HEK293 (cell line): ENCODE measurements around the gene TUBG2.
A peak's percentile ranks its signal among the peaks of the same experiment; 100 is the strongest.

Experiments used
- CTCF ChIA-PET: fragments of 350-600 bp; formaldehyde crosslinking; extraction: SDS; loops from one replicate; lab custom pipeline; 2021; ENCODE audit warnings: antibody characterized with exemption; lab: Yijun Ruan, JAX
- POLR2A ChIA-PET: fragments of 300-600 bp; formaldehyde crosslinking; extraction: SDS; loops from one replicate; lab custom pipeline; 2020; ENCODE audit warnings: antibody characterized with exemption, inconsistent platforms; lab: Yijun Ruan, JAX
- H3K27ac ChIP-seq: fragments of 200-500 bp; sonication (Bioruptor generic); 2 replicates; pipeline ENCODE4 v1.5.1; 2014; ENCODE audit warnings: low read depth, low read length, control low read depth, inconsistent platforms; ENCODE audit errors: extremely low read depth
- H3K36me3 ChIP-seq, 2 experiments: fragments of 200-500 bp in 1 of 2; sonication (Bioruptor generic) in 1 of 2; 1 replicate in 1 of 2; 2 replicates in 1 of 2; pipeline ENCODE4 v1.5.1; 2014 to 2017; ENCODE audit warnings: inconsistent platforms in 2 of 2, low read length in 2 of 2; ENCODE audit not compliant: control insufficient read depth in 2 of 2, insufficient read depth in 1 of 2
- H3K4me1 ChIP-seq: fragments of 200-500 bp; sonication (Bioruptor generic); 2 replicates; pipeline ENCODE4 v1.5.1; 2014; ENCODE audit warnings: mild to moderate bottlenecking, low read length, inconsistent platforms; ENCODE audit not compliant: control insufficient read depth, insufficient read depth
- H3K4me3 ChIP-seq: 2 replicates; pipeline ENCODE4 v1.5.1; 2011; ENCODE audit warnings: low read depth, mild to moderate bottlenecking, control low read depth, low read length, moderate library complexity
- H3K9me3 ChIP-seq: fragments of 200-500 bp; sonication (Bioruptor generic); 2 replicates; pipeline ENCODE4 v1.5.1; 2014; ENCODE audit warnings: low read depth, low read length, inconsistent platforms; ENCODE audit not compliant: control insufficient read depth, insufficient read depth
- EGR2 ChIP-seq: fragments of 450-650 bp; formaldehyde crosslinking; IDR thresholded peaks from 2 replicates; pipeline ENCODE4 v1.5.1; 2016; ENCODE audit warnings: low read depth, missing biosample characterization, missing genetic modification characterization
- SP2 ChIP-seq: fragments of 450-650 bp; formaldehyde crosslinking; IDR thresholded peaks from 2 replicates; pipeline ENCODE4 v1.5.1; 2016; ENCODE audit warnings: missing biosample characterization, missing genetic modification characterization
- ZNF133 ChIP-seq: fragments of 450-650 bp; formaldehyde crosslinking; IDR thresholded peaks from 2 replicates; pipeline ENCODE4 v1.5.1; 2016; ENCODE audit warnings: missing biosample characterization, missing genetic modification characterization
- ZNF341 ChIP-seq: fragments of 450-650 bp; formaldehyde crosslinking; IDR thresholded peaks from 2 replicates; pipeline ENCODE4; 2016; ENCODE audit warnings: low read depth, missing biosample characterization, missing genetic modification characterization
- ZNF423 ChIP-seq: fragments of 450-650 bp; formaldehyde crosslinking; IDR thresholded peaks from 2 replicates; pipeline ENCODE4 v1.5.1; 2016; ENCODE audit warnings: missing biosample characterization, missing genetic modification characterization
- ZNF473 ChIP-seq: fragments of 450-650 bp; formaldehyde crosslinking; IDR thresholded peaks from 2 replicates; pipeline ENCODE4 v1.5.1; 2017; ENCODE audit warnings: missing biosample characterization, missing genetic modification characterization
- ZNF610 ChIP-seq: fragments of 450-650 bp; formaldehyde crosslinking; IDR thresholded peaks from 2 replicates; pipeline ENCODE4 v1.5.1; 2016; ENCODE audit warnings: missing biosample characterization, missing genetic modification characterization, borderline replicate concordance
- ZNF76 ChIP-seq: fragments of 450-650 bp; formaldehyde crosslinking; IDR thresholded peaks from 2 replicates; pipeline ENCODE4; 2016; ENCODE audit warnings: low read depth, missing biosample characterization, missing genetic modification characterization, borderline replicate concordance
- ZNF843 ChIP-seq: fragments of 450-650 bp; formaldehyde crosslinking; IDR thresholded peaks from 2 replicates; pipeline ENCODE4 v1.5.1; 2016; ENCODE audit warnings: missing biosample characterization, missing genetic modification characterization
- TF ChIP-seq, protein P1 (sequence below): fragments of 450-650 bp; formaldehyde crosslinking; IDR thresholded peaks from 2 replicates; pipeline ENCODE4 v1.5.1; 2016; ENCODE audit warnings: missing biosample characterization, missing genetic modification characterization
- TF ChIP-seq, protein P2 (sequence below): fragments of 450-650 bp; IDR thresholded peaks from 2 replicates; pipeline ENCODE4 v1.5.1; 2018; ENCODE audit warnings: missing biosample characterization, mild to moderate bottlenecking, missing genetic modification characterization

The TUBG2 gene

GRCh38 chr17:42683407-42684034 is 24.4 kb downstream of the TUBG2 start:
- TF ChIP-seq SP2 (tag by site-specific recombination) (0 out of 2 replicates have a peak, but pooled peaks have one; percentile 1), ZNF76 (tag by site-specific recombination) (no peak)
- TF ChIP-seq, protein P1, sequence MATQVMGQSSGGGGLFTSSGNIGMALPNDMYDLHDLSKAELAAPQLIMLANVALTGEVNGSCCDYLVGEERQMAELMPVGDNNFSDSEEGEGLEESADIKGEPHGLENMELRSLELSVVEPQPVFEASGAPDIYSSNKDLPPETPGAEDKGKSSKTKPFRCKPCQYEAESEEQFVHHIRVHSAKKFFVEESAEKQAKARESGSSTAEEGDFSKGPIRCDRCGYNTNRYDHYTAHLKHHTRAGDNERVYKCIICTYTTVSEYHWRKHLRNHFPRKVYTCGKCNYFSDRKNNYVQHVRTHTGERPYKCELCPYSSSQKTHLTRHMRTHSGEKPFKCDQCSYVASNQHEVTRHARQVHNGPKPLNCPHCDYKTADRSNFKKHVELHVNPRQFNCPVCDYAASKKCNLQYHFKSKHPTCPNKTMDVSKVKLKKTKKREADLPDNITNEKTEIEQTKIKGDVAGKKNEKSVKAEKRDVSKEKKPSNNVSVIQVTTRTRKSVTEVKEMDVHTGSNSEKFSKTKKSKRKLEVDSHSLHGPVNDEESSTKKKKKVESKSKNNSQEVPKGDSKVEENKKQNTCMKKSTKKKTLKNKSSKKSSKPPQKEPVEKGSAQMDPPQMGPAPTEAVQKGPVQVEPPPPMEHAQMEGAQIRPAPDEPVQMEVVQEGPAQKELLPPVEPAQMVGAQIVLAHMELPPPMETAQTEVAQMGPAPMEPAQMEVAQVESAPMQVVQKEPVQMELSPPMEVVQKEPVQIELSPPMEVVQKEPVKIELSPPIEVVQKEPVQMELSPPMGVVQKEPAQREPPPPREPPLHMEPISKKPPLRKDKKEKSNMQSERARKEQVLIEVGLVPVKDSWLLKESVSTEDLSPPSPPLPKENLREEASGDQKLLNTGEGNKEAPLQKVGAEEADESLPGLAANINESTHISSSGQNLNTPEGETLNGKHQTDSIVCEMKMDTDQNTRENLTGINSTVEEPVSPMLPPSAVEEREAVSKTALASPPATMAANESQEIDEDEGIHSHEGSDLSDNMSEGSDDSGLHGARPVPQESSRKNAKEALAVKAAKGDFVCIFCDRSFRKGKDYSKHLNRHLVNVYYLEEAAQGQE = no peak
- Histone ChIP-seq H3K36me3 (peaks cover 0 to 22% of the 10 kb centered on the region in 2 experiments; a peak in 1 of 3 replicates), H3K4me1 (peaks cover 11% of the 10 kb centered on the region), H3K9me3 (no peaks in the 10 kb centered on the region), H3K4me3 (no peak overlapping the region; the same call in 1 of the 2 replicates), H3K27ac (no peak overlapping the region; the same call in 1 of the 2 replicates)
- POLR2A ChIA-PET = interaction anchor here (0.5 to 1.5 kb wide), 19 partner anchors 16 to 349 kb away, joined by 3 to 11 read pairs (median 3); partner anchors contain the start of genes BECN1, PSMC3IP, RETREG3 and TUBG1
- CTCF ChIA-PET = interaction anchor here (0.6 to 2.7 kb wide), 15 partner anchors 10 to 955 kb away, joined by 3 to 17 read pairs (median 3); partner anchors contain the start of gene PSMC3IP

DNA sequence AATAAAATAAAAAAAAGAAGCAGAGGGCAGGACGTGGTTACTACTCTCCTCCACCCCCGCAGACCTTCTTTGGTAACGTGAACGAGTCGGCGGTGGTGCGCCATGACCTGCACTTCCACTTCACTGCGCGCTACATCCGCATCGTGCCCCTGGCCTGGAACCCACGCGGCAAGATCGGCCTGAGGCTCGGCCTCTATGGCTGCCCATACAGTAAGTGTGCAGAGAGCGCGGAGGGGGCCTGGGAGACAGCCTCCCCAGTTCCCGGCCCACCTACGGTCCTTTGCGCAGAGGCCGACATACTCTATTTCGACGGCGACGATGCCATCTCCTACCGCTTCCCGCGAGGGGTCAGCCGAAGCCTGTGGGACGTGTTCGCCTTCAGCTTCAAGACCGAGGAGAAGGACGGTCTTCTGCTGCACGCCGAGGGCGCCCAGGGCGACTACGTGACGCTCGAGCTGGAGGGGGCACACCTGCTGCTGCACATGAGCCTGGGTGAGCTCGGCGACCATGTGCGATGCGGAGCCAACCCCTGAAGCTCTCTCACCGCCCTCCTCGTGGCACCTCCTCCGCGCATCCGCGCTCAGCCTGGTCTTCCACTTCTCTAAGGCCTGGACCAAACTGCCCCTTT is 26.0 kb downstream of the TUBG2 start:
- POLR2A ChIA-PET = interaction anchor here (0.9 kb wide), 1 partner anchor 26 kb away, joined by 3 read pairs; the partner anchor contains the start of gene TUBG2
- H3K4me3 ChIP-seq = no peak overlapping the region
- CTCF ChIA-PET = interaction anchor here (2.7 kb wide), 1 partner anchor 107 kb away, joined by 17 read pairs; the partner anchor contains the start of gene PSMC3IP
- TF ChIP-seq ZNF133 (tag by site-specific recombination) = no peak
- TF ChIP-seq ZNF610 = no peak
- TF ChIP-seq, protein P2, sequence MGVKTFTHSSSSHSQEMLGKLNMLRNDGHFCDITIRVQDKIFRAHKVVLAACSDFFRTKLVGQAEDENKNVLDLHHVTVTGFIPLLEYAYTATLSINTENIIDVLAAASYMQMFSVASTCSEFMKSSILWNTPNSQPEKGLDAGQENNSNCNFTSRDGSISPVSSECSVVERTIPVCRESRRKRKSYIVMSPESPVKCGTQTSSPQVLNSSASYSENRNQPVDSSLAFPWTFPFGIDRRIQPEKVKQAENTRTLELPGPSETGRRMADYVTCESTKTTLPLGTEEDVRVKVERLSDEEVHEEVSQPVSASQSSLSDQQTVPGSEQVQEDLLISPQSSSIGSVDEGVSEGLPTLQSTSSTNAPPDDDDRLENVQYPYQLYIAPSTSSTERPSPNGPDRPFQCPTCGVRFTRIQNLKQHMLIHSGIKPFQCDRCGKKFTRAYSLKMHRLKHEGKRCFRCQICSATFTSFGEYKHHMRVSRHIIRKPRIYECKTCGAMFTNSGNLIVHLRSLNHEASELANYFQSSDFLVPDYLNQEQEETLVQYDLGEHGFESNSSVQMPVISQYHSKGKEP (tag by site-specific recombination) = no peak
- TF ChIP-seq ZNF843 (tag by site-specific recombination) = no peak
- TF ChIP-seq EGR2 (tag by site-specific recombination) = 0 out of 2 replicates have a peak, but pooled peaks have one; percentile 17
- no peak for TF ChIP-seq ZNF473 (tag by site-specific recombination)
- no peak overlapping the region for H3K27ac ChIP-seq
- peaks cover 7% of the 10 kb centered on the region for H3K4me1 ChIP-seq
- H3K9me3 ChIP-seq = no peaks in the 10 kb centered on the region
- H3K36me3 ChIP-seq = peaks cover 3 to 31% of the 10 kb centered on the region in 2 experiments; a peak in 1 of 3 replicates

GRCh38 chr17:42685831-42686230 is 26.7 kb downstream of the TUBG2 start:
- ChIA-PET CTCF (no interaction called here), POLR2A (interaction anchor here (0.9 kb wide), 1 partner anchor 27 kb away, joined by 3 read pairs; the partner anchor contains the start of gene TUBG2)
- TF ChIP-seq ZNF341 (tag by site-specific recombination) (peak; percentile 32; the same call in 1 of the 2 replicates), ZNF423 (tag by site-specific recombination) (no peak)
- Histone ChIP-seq H3K4me1 (peaks cover 7% of the 10 kb centered on the region), H3K9me3 (no peaks in the 10 kb centered on the region), H3K27ac (peak overlapping the region; percentile 11; the same call in 1 of the 2 replicates), H3K36me3 (peaks cover 4 to 37% of the 10 kb centered on the region in 2 experiments; a peak in 1 of 3 replicates), H3K4me3 (no peak overlapping the region)
